ENCODE data around the gene AKR1C1. TPM values are rescaled to one million over a fixed set of nuclear protein-coding genes. Genes with fewer than 3 reads are reported as not detected.

AKR1C1 gene
- polyA plus RNA-seq, result 0.85 and 25.5 TPM in 2 replicates

GRCh38 chr10:4962876-4963814, at the start of gene AKR1C1:
Gene AKR1C1, plus strand, starts transcription at chr10:4963415. Its CDS starts 30 bp downstream, at chr10:4963445.

GRCh38 chr10:5003127-5004029, 40.2 kb downstream of the AKR1C1 start, which contains the start of gene AKR1C2:
Gene AKR1C2, minus strand, starts transcription at chr10:5003857. Its CDS starts 22 bp downstream, at chr10:5003835.

Other genes starting within 250 kb of the AKR1C1 start
- 0.91 TPM in 1 of 2 replicates, not detected in the other for gene AKR1E2, start 137.2 kb upstream of the AKR1C1 start, polyA plus RNA-seq
- gene AKR1C2, start 40.4 kb downstream of the AKR1C1 start, polyA plus RNA-seq, result 14.1 and 29.0 TPM in 2 replicates
- 5.4 and 8.9 TPM in 2 replicates for gene AKR1C3, start 131.0 kb downstream of the AKR1C1 start, polyA plus RNA-seq
- gene AKR1C8, start 221.7 kb downstream of the AKR1C1 start, polyA plus RNA-seq, result not detected in 2 replicates
- gene AKR1C4, start 233.4 kb downstream of the AKR1C1 start, polyA plus RNA-seq, result not detected in 2 replicates

Data from Purkinje cell (primary cell).